Neural progenitor cell (in vitro differentiated cells): ENCODE measurements around the gene GRB2. TPM values are rescaled to one million over a fixed set of nuclear protein-coding genes. Genes with fewer than 3 reads are reported as not detected.

Experiments used
- DNase-seq: peaks from one replicate; pipeline ENCODE4 v3.0.0-alpha.2; 2016; ENCODE audit warnings: low spot score
- H2AFZ ChIP-seq: fragments of 200-600 bp; sonication (generic); replicated peaks from 2 replicates; pipeline ENCODE4 v1.6.1; 2016; ENCODE audit warnings: antibody characterized with exemption
- H3F3A ChIP-seq: fragments of 200-600 bp; sonication (generic); 2 replicates; pipeline ENCODE4 v1.6.1; 2016; ENCODE audit warnings: antibody characterized with exemption, low read depth
- H3K27ac ChIP-seq: fragments of 200-600 bp; sonication (generic); 2 replicates; pipeline ENCODE4 v1.5.1; 2016; ENCODE audit warnings: mild to moderate bottlenecking
- H3K27me3 ChIP-seq: fragments of 200-600 bp; sonication (generic); 2 replicates; pipeline ENCODE4 v1.6.1; 2016; ENCODE audit warnings: mild to moderate bottlenecking, moderate library complexity
- H3K36me3 ChIP-seq: fragments of 200-600 bp; sonication (generic); 2 replicates; pipeline ENCODE4 v1.5.1; 2016
- H3K4me1 ChIP-seq: fragments of 200-600 bp; sonication (generic); 2 replicates; pipeline ENCODE4 v1.6.1; 2016; ENCODE audit warnings: mixed run types
- H3K4me2 ChIP-seq: fragments of 200-600 bp; sonication (generic); 2 replicates; pipeline ENCODE4 v1.6.1; 2016
- H3K4me3 ChIP-seq: fragments of 200-600 bp; sonication (generic); 2 replicates; pipeline ENCODE4 v1.5.1; 2016
- H3K79me2 ChIP-seq: fragments of 200-600 bp; sonication (generic); 2 replicates; pipeline ENCODE4 v1.6.1; 2016; ENCODE audit warnings: low read depth
- H3K9ac ChIP-seq: fragments of 200-600 bp; sonication (generic); 2 replicates; pipeline ENCODE4 v1.6.1; 2016
- H3K9me3 ChIP-seq: fragments of 200-600 bp; sonication (generic); 2 replicates; pipeline ENCODE4 v1.5.1; 2016; ENCODE audit warnings: low read depth
- H4K20me1 ChIP-seq: fragments of 200-600 bp; sonication (generic); 2 replicates; pipeline ENCODE4 v1.6.1; 2016; ENCODE audit warnings: low read depth
- H3K27ac Mint-ChIP-seq: 3 replicates; pipeline ENCODE4 v1.8.0; 2021; ENCODE audit warnings: mixed read lengths
- H3K27me3 Mint-ChIP-seq: 2 replicates; pipeline ENCODE4 v1.8.0; 2022; ENCODE audit warnings: low read depth, mild to moderate bottlenecking, inconsistent platforms, moderate library complexity, mixed read lengths; ENCODE audit not compliant: insufficient read depth
- H3K36me3 Mint-ChIP-seq: 3 replicates; pipeline ENCODE4 v1.8.0; 2021; ENCODE audit warnings: mixed read lengths
- H3K4me1 Mint-ChIP-seq: 3 replicates; pipeline ENCODE4 v1.8.0; 2021; ENCODE audit warnings: mixed read lengths
- H3K4me3 Mint-ChIP-seq: 3 replicates; pipeline ENCODE4 v1.8.0; 2021; ENCODE audit warnings: mild to moderate bottlenecking, moderate library complexity, mixed read lengths
- H3K9me3 Mint-ChIP-seq: 3 replicates; pipeline ENCODE4 v1.8.0; 2020; ENCODE audit warnings: mixed read lengths
- CTCF ChIP-seq: fragments of 200-600 bp; sonication (generic); IDR thresholded peaks from 2 replicates; pipeline ENCODE4 v1.5.1; 2017; ENCODE audit warnings: antibody characterized with exemption, mild to moderate bottlenecking
- EZH2 ChIP-seq: fragments of 200-600 bp; sonication (generic); IDR thresholded peaks from 2 replicates; pipeline ENCODE4 v1.6.1; 2017; ENCODE audit warnings: antibody characterized with exemption, mild to moderate bottlenecking, moderate library complexity
- EZH2phosphoT487 ChIP-seq: fragments of 200-600 bp; sonication (generic); IDR thresholded peaks from 2 replicates; pipeline ENCODE4 v1.6.1; 2017; ENCODE audit warnings: antibody characterized with exemption
- total RNA-seq: library from RNA; depleted of rRNA; stranded (reverse); fragments of >200 nt; gene quantifications from 2 replicates; pipeline ENCODE4 v1.2.3, GENCODE V29; 2015; ENCODE audit warnings: low replicate concordance

GRB2 gene
- total RNA-seq, 1 donor from 2014 or later, result 72.5 TPM

- no peak overlapping the region for H3K4me2 ChIP-seq
- Mint-ChIP-seq H3K36me3 (peaks cover 10% of the 10 kb centered on the region), H3K9me3 (no peaks in the 10 kb centered on the region), H3K27me3 (peaks cover 2% of the 10 kb centered on the region), H3K4me3 (no peak overlapping the region), H3K27ac (peak overlapping the region; percentile 50), H3K4me1 (peaks cover 6% of the 10 kb centered on the region)
- H2AFZ ChIP-seq, result no peak overlapping the region
- peak overlapping the region; percentile 21 for H3K9ac ChIP-seq
- no peak for DNase-seq
- H4K20me1 ChIP-seq, result peaks cover 25% of the 10 kb centered on the region
- no peak overlapping the region for H3K4me3 ChIP-seq
- peak overlapping the region; percentile 45 for H3K27ac ChIP-seq
- peaks cover 19% of the 10 kb centered on the region for H3F3A ChIP-seq
- TF ChIP-seq EZH2phosphoT487 (no peak), CTCF (no peak), EZH2 (no peak)
- no peaks in the 10 kb centered on the region for H3K27me3 ChIP-seq
- no peaks in the 10 kb centered on the region for H3K79me2 ChIP-seq
- no peaks in the 10 kb centered on the region for H3K36me3 ChIP-seq
- H3K9me3 ChIP-seq, result no peaks in the 10 kb centered on the region
- H3K4me1 ChIP-seq, result peaks cover 4% of the 10 kb centered on the region
Observed at GRCh38 chr17:75326226-75326848, 79.1 kb downstream of the GRB2 start.

GRCh38 chr17:75325827-75326225 lies 79.7 kb downstream of the GRB2 start:
- H3K9me3 ChIP-seq, result no peaks in the 10 kb centered on the region
- no peaks in the 10 kb centered on the region for H3K36me3 ChIP-seq
- peaks cover 4% of the 10 kb centered on the region for H3K4me1 ChIP-seq
- no peak for DNase-seq
- H3K27me3 Mint-ChIP-seq, result peaks cover 2% of the 10 kb centered on the region
- H3K27ac ChIP-seq, result peak overlapping the region; percentile 41
- H3K27ac Mint-ChIP-seq, result peak overlapping the region; percentile 50
- H4K20me1 ChIP-seq, result peaks cover 25% of the 10 kb centered on the region
- peak overlapping the region; percentile 21 for H3K9ac ChIP-seq
- peaks cover 9% of the 10 kb centered on the region for H3K36me3 Mint-ChIP-seq
- H3K9me3 Mint-ChIP-seq, result no peaks in the 10 kb centered on the region
- H3K79me2 ChIP-seq, result no peaks in the 10 kb centered on the region
- H3K27me3 ChIP-seq, result no peaks in the 10 kb centered on the region
- peaks cover 19% of the 10 kb centered on the region for H3F3A ChIP-seq
- H3K4me3 ChIP-seq, result no peak overlapping the region
- no peak overlapping the region for H3K4me2 ChIP-seq
- no peak overlapping the region for H3K4me3 Mint-ChIP-seq
- TF ChIP-seq CTCF (no peak), EZH2phosphoT487 (no peak), EZH2 (no peak)
- H2AFZ ChIP-seq, result no peak overlapping the region
- H3K4me1 Mint-ChIP-seq, result peaks cover 6% of the 10 kb centered on the region

GRCh38 chr17:75325348-75325747 lies 80.1 kb downstream of the GRB2 start:
- no peaks in the 10 kb centered on the region for H3K36me3 ChIP-seq
- Mint-ChIP-seq H3K4me1 (peaks cover 6% of the 10 kb centered on the region), H3K4me3 (no peak overlapping the region), H3K27ac (no peak overlapping the region), H3K9me3 (no peaks in the 10 kb centered on the region), H3K27me3 (peaks cover 2% of the 10 kb centered on the region), H3K36me3 (peaks cover 13% of the 10 kb centered on the region)
- no peak overlapping the region for H3K4me2 ChIP-seq
- H2AFZ ChIP-seq, result no peak overlapping the region
- no peaks in the 10 kb centered on the region for H3K79me2 ChIP-seq
- no peaks in the 10 kb centered on the region for H3K27me3 ChIP-seq
- no peak for TF ChIP-seq EZH2
- no peak for TF ChIP-seq CTCF
- TF ChIP-seq EZH2phosphoT487, result no peak
- no peak overlapping the region for H3K4me3 ChIP-seq
- peak overlapping the region; percentile 41 for H3K27ac ChIP-seq
- peaks cover 4% of the 10 kb centered on the region for H3K4me1 ChIP-seq
- peaks cover 25% of the 10 kb centered on the region for H4K20me1 ChIP-seq
- no peak overlapping the region for H3K9ac ChIP-seq
- H3K9me3 ChIP-seq, result no peaks in the 10 kb centered on the region
- no peak for DNase-seq
- peaks cover 19% of the 10 kb centered on the region for H3F3A ChIP-seq
